ENCODE measurements around the gene PPP2R2C.

PPP2R2C gene

DNA sequence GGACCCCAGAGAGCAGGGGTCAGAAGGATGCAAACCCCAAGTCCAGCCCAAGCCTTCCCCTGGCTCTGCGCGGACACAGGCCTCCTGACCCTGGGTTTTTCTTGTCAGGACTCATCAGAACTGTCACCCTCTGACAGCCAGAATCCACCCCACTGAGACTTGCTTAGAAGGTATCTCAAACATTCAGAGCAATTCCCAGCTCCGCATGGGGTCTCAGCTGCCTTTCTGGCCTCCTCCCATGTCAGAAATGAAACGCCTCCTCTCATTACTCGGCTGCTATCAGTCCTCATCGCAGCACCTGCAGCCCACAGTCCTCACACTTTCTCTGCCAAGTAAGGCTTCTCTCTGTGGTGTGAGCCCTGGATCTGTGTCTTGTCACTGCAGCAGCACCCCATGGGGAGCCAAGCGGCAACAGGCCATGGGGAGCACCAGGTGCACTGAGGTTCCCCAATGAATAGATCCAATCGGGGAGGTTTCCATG, 105.0 kb downstream of the PPP2R2C start:
- no peak for DNase-seq (ENCODE audit: low read depth, low spot score)

DNA sequence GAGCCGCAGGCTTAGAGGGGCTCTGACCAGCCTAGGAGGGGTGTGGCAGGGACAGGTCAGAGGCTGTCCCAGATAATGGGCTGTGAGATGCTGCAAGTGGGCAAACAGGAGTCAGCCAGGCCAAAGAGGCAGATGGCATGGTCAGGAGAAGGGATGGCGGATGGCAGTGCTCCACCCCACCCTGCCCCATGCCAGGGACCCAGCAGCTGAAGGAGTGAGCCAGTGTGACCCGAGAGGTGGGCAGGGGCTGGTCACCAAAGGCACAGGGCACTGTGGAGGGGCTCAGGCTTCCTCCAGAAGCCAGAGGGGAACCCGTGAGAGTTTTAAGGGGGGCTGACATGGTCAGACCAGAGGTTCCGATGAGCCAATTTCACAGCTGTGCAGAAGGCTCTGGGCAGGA, 105.8 kb downstream of the PPP2R2C start:
- DNase-seq (ENCODE audit: low read depth, low spot score): no peak

DNA sequence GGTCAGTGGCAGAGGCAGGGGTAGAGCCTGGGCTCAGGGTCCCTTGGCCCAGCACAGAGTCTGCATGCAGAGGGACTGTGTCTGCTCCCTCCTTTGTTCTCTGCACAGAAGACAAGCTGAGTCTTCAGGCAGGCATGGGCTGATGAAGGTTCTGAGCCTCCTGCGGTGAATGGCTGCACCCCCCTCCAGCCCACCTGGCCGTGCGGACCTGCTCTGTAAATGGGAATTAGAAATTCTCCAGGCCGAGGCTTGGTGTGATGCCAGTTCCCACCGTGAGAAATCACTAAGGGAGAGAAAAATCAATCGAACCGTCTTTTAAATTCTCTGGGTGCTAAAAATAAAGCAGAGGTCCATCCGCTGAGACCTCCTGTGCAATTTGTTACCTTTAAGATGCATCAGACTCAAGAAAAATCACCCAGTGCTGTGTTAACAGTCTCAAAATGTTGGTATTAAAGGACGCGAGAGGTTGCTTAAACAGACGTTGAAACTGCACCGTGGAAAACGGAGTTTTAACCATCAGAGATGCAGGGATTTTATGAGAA, 106.8 kb downstream of the PPP2R2C start:
- no peak for DNase-seq (ENCODE audit: low read depth, low spot score)

DNA sequence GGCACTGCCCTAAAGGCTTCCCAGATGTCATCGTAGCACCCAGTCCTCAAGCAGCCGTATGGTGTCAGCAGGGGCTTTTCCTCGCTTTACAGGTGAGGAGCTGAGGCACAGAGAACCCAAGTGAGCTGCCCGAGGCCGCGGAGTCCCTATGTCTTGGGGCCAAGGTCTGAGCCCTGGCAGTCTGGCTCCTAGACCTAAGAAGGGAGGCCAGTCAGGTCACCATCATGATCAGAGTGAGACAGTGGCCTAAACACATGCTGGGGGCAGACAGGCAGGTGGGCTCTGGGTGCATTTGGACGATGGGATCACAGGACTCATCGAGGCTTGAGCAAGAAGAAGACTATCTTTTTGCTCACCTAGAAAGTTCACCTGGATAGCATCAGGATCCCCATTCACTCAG, 107.8 kb downstream of the PPP2R2C start:
- no peak for DNase-seq (ENCODE audit: low read depth, low spot score)

DNA sequence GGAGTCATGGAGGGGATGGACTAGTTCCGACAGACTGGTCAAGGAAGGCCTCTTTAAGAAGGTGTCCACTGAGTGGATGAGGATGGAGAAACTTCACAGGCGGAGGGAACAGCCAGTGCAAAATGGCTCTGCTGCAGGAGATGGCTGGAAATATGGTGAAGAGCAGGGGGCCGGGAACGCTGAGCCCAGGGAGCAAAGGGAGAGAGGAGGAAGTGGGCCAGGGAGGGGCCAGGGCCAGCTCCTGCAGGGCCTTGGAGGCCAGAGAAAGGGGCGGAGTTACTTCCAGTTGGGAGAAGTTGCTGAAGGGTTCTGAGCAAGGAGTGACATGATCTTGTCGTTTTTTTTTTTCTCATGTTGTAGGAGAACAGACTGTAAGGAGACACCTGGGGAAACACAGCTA, 108.3 kb downstream of the PPP2R2C start:
- DNase-seq (ENCODE audit: low read depth, low spot score): no peak

DNA sequence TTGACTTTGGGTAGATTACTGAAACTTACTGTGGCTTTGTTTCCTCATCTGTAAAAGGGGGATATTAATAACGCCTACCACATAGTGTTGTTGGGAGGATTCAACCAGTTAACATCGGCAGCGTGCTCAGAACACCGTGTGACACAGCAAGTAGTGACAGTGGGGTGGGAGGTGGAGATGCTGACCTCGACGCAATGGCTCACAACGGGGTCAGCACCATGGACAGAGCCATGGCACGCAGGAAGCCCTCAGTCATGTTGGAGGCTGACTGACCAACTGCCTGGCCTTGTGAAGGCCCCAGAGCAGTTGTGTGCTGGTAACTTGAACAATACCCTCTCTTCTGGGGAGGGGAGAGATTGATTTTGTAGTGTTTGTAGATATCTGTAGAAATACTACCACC, 109.5 kb downstream of the PPP2R2C start:
- no peak for DNase-seq (ENCODE audit: low read depth, low spot score)

DNA sequence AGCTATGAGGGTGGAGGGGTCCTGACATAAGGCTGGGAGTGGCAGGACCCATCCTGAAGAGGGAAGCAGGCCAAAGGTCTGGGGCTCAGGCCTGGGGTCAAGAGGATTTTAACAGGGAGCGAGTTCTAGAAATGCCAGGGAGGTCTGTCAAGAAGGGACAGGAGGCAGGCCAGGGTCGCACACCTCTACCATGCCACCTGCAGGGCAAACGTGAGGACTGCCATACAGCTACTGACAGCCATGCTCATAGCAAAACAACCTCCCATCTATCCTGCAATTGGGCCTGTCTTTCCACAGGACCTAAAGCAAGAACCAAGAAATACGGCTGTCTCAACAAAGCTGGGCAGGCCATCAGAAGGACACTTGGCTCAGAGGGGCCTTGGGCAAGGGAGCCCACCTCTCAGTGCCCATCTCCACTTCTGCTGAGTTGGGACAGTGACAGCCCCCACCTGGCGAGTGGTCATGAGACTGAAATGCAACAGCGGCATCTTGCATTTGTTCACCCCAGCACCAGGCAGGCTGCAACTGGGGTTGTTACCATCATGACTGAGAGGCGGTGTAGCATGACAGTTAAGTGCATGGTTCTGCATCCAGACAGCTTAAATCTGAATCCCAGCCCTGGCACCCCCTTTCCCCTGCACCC, 110.0 kb downstream of the PPP2R2C start:
- no peak for DNase-seq (ENCODE audit: low read depth, low spot score)

DNA sequence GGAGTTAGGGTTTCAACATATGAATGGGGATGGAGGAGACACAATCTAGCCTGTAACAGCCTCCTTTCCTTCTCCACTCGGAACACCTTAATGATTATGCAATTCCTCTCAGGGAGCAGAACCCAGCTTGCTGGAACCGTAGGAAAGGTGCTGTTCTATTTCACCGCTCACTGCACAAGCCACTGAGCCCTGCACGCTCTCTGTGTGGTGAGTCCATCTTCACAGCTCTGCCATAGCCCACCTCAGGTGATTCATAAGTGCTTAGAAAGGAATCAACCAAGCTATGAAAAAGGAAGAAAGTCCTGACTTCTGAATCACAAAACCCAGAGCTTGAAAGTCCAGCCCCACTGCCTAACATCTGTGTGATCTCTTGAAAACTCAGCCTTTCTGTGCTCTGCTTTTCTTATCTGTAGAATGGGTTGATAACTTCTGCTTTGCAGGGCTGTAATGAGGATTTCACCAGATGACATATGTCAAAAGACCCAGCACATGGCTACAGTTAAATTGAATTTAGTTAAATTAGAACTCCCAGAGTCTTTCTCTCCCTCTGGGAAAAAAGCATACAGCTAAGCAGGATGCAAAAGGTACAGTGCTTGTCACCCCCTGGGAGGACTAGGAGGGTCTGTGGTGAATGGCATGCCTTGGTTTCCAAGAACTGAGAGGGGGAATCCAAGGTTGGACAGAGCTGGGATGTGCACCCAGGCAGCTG, 111.2 kb downstream of the PPP2R2C start:
- no peak for DNase-seq (ENCODE audit: low read depth, low spot score)

DNA sequence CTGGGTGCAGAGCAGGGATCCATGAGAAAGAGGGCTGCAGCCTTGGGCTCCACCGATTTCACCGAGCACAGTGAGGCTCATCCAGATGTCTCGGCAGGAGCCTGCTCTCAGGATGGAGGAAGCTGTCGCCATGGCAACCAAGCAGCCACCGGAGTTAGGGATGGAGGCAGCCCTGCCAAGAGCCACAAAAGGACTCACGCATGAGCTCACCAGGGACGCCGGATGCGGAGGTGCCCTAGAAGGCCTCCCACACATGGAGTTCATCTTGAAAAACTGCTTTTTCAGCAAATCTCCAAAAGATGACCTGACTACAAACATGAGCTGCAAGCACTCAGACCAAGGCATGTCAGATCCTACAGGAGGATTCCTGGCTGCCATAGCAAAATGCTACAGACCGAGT, 112.0 kb downstream of the PPP2R2C start:
- DNase-seq (ENCODE audit: low read depth, low spot score): no peak

DNA sequence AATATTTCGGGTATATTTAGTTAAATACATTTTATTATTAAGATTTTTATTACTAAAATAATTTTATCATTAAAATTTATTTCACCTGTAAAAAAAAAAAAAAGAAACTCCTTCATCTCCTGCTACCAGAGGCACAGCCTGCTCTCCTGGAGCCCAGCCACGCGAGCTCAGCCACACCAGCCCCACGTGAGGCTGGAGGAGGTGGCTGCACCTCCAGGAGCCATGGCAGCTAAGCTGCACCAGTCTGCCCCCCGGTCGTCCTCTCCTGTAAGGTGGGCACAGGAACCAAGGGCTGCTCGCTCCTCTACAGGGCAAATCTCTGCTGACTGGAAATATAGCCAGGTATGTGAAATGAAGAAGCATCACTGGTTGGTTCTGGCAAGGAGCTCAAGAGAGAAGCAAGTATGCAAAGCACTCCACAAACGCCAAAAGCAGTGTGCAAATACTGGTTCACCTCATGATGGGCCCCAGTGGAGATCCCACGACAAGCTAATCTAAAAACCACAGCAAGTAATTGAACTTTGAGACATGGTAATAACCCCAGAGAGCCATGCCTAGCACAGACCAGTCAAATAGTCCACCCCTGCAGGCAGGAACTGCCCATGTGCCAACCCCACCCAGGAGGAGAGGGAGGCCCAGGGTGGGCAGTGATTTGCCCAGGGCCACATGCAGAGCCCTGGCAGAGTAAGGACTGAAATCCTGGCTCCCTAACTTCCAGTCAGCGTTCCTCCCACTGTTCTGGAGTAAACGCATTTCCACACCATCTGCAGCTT, 112.7 kb downstream of the PPP2R2C start:
- DNase-seq (ENCODE audit: low read depth, low spot score): no peak

DNA sequence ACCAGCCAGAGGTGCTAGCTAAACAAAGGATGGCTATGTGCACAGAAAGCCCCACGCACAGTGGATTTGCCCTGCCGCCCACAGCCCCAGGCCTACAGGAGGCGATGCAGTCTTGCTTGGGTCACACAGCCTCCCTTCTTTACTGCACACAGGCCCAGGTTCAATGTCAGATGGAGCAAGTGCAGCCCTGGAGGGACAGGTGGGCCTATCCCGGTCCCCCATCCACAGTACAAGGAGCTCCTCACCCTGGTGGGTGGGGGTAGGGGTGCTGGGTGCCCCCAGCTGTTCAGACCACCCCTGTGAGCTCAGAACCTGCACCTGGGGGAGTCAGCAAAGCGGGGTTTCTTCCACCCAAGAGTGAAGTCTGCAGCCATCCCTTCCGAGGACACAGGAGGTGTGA, 114.9 kb downstream of the PPP2R2C start:
- no peak for DNase-seq (ENCODE audit: low read depth, low spot score)

DNA sequence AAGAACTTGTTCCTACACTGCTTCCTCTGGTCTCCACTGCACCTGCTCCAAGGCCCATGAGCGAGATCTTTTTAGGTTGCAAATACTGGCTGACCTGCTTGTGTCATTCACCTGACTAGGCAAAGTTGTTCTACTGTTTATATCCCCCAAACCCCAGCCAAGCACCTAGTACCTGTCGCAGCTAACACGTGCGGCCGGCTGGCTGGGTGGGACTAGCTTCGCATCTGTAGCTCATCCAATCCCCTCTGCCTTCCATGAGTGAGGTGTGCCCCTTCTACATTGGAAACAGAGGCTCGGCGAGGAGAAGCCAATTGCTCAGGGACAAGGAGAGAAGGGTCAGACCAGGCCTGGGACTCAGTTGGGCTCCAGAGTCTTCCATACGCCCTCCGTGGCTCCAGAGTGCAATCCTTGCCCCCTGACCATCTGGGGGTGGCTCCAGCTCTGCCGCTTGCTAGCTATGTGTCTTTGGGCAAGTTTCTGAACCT, 116.3 kb downstream of the PPP2R2C start:
- no peak for DNase-seq (ENCODE audit: low read depth, low spot score)

DNA sequence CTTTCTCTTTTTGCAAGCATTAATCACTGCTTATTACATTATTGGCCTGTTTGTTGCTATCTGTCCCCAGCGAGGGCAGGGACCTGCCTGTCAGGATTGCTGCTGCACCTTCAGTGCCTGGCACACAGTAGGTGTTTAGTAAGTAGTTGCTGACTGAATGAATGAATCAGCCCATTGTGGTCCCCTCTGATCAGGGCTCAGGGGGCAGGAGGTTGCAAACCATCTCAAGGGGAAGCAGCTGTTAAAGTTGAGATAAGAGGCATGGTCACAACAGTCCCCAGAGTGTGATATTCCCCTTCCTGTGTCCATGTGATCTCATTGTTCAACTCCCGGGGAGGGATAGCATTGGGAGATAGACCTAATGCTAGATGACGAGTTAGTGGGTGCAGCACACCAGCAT, 117.4 kb downstream of the PPP2R2C start:
- no peak for DNase-seq (ENCODE audit: low read depth, low spot score)

DNA sequence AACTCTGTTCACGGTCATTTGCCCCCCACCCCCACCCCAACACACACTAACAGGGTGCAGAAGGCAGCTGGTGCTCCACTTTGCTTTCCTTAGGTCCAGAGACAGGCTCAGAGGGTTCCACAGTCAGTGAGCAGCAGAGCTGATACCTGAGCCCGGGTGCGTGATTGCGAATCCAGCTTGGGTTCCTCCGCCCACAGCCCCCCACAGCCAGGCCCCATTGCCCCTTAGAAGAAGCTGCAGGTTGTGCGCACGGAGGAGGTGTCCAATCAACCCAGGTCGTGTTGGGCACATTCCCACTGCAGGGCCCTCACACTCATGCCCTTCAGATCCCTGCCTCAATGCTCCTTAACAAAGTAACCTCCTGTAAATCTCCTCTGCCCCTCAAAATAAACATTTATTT, 117.8 kb downstream of the PPP2R2C start:
- DNase-seq (ENCODE audit: low read depth, low spot score): no peak

DNA sequence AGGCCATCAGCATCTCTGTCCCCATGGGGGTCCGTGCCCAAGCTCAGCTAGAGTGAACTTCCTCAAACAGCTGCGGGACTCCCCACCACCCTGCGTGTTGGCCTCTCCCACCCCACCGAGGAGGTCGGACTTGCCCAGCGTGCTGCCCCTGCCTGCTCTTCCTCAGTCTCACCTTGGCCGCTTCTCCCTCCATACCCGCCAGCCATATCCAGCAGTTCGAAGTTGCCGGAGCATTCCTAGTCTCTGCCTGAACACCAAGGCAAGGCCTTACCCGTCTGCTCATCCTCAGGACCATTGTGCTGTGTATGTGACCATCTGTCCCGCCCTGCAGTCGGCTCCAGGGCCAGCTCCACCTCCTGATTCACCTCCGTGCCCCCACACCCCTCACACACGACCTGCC, 118.3 kb downstream of the PPP2R2C start:
- no peak for DNase-seq (ENCODE audit: low read depth, low spot score)

DNA sequence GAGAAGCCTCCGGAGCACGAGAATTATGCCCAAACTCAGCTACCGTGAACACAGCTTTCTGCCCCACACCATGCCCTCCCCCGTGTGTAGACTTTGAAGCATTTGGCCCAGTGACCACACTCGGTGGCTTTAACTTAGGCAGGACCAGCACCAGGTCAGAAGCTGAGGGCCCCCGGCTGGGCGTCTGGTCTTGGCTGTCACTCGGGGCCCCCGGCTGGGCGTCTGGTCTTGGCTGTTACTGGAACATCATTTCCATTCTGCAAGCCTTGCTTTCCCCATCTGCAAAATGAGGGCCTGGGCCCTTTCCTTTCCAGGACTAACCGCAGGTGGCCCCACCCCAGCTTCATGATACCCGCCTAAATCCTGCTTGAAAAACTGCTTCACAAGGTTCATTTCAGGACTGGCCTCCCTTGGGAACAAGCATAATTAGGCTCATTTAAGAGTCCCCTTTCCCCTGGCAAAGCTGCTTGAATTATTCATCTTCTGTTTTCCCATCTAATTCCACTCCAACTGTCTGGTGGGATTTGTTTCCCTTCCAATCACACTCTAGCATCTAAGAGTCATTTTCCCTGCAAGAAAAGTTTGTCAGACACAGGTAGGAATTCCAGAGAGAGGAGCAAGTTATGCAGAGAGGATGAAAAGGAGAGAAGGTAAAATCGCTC, 120.3 kb downstream of the PPP2R2C start:
- DNase-seq (ENCODE audit: low read depth, low spot score): no peak

DNA sequence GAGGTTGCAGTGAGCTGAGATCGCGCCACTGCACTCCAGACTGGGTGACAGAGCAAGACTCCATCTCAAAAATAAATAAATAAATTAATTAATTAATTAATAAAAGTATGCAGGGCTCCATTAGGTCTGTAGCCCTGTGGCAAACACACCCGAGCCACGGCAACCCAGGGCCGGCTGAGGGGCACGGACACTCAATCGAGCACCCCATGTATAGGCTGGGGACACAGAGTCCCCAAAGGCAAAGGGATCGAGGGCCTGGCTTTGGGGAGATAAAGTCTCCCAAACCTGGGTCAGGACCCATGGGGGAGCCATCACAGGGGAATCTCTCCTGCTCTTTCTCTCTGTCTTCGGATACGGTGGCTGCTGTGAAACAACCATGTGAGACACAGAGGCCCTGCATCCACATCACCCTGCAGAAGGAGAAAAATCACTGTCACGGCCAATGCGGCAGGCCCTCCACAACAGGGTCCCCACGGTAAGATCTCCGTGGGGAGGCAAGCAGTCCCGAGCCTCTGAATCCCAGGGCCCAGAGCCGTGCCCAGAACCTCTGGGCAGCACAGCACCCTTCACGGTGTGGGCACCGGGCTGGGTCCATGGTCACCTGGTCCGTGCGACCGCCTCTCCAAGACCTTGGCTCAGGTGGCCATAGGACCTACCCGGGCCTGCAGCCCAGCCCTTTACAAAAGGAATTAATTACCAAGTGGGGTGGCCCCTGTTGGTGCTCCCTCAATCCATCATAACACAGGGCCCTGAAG, 121.0 kb downstream of the PPP2R2C start:
- no peak for DNase-seq (ENCODE audit: low read depth, low spot score)

DNA sequence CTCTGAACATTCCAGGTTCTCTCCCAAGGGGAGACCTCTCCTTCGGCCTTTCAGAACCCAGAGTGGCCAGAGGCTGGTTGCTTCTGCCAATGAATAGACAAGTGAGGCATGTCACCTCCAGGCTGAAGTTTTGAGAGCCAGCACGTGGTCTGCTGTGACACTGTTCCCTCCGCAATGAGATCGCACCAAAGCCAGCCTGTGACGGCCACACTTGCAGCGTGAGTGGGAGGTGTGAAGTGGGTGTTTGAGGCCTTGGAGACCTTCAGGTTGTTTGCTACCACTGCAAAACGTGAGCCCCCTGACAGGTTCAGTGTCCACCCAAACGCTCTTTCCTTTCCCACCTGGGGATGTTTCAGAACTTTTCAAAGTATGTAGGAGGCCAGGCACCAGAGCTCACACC, 121.8 kb downstream of the PPP2R2C start:
- DNase-seq (ENCODE audit: low read depth, low spot score): no peak

DNA sequence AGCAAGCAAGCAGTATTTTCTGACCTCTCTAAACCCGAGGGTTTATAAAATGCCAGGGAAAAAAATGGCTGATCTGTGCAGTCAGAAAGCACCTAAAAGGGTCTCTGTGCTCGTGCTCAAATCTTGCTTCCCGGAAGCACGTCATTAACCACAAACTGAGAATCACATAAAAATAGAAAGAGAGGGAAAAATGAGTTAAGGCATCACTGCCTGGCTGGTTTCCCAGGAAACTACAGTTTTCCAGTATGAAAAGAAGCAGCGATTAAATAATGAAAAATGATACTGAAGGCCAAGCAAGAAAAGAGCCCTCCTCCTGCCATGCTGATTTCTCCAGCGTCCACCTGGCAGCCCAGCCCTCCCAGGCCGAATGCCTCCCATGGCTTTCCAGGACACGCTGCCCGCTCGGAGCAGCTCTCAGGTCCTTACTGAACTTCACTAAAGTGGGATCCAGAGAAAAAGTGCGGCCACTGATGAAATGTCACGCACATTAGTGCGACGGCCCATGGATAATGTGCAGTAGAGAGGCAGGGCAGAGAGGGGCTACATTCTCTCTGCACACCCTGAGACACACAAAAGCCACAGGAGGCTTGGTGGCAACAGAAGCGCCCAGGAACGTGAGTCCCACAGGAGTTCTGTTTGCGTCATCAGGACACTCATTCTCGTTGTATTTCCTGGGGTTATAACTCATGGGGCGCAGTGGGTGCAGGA, 122.4 kb downstream of the PPP2R2C start:
- no peak for DNase-seq (ENCODE audit: low read depth, low spot score)

DNA sequence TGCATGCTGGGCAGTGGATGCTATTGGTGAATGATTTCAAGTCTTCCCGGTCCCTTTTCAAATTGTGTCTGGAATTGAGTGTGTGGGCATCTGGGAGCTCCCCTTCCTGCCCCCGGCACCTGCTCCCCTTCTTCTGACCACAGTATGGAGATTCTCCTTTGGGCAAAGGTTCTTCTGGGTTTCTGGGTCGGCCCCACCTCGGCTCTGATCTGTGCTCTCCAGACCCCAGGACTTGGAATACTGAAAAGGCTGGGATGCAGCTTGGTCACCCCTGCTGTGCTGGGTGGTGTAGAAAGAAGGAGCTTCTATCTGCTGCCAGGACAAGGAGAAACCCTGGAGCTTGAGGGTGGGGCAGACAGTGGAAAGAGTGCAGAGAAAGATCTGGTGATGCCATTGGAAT, 124.0 kb downstream of the PPP2R2C start:
- DNase-seq (ENCODE audit: low read depth, low spot score): no peak
